HepG2 (cell line): ENCODE data around the gene XPNPEP1. TPM values are rescaled to one million over a fixed set of nuclear protein-coding genes. Genes with fewer than 3 reads are reported as not detected.

Source experiments
- ATAC-seq: fragments of 200-7000 bp; cut with Tn5 transposase; 3 replicates; pipeline ENCODE4 v1.9.1; 2020; ENCODE audit warnings: mild to moderate bottlenecking, moderate library complexity
- BruUV-seq: library from RNA; stranded (reverse); fragments of 400-500 nt; replicated peaks from 2 replicates; lab custom pipeline; 2021; lab: Mats Ljungman, UMichigan
- CTCF ChIA-PET: fragments of 300-600 bp; formaldehyde crosslinking; extraction: SDS; loops from one replicate; lab custom pipeline; 2021; ENCODE audit warnings: low total read pairs, inconsistent platforms, low intra/inter-chr PET ratio; lab: Yijun Ruan, JAX
- POLR2A ChIA-PET: fragments of 350-600 bp; sonication (Branson Sonifier 250); formaldehyde crosslinking; loops from one replicate; lab custom pipeline; 2020; ENCODE audit warnings: antibody characterized with exemption, inconsistent platforms; lab: Yijun Ruan, JAX
- DNase-seq: peaks from one replicate; pipeline ENCODE4 v3.0.0-alpha.2; 2015; ENCODE audit warnings: low spot score
- FAIRE-seq: peaks from 3 replicates; lab custom pipeline; 2011; peaks lifted over from hg19 to GRCh38; lab: Jason Lieb, UNC
- H2AFZ ChIP-seq: one replicate; pipeline ENCODE4 v1.6.1; 2011; ENCODE audit warnings: low read length, inconsistent platforms
- H3K27ac ChIP-seq: fragments of 300-600 bp; 3 replicates; pipeline ENCODE4 v1.8.0; 2011; ENCODE audit warnings: mixed run types, mild to moderate bottlenecking, mixed read lengths, low read length, inconsistent platforms; ENCODE audit not compliant: insufficient read depth; ENCODE audit errors: extremely low read length
- H3K27me3 ChIP-seq, 2 experiments: fragments of 200-600 bp in 1 of 2; 2 replicates in 1 of 2; 3 replicates in 1 of 2; pipeline versions ENCODE4 v1.6.0 to v1.8.0; 2011; ENCODE audit warnings: low read length in 2 of 2, mild to moderate bottlenecking in 2 of 2, moderate library complexity in 2 of 2, inconsistent platforms in 1 of 2; ENCODE audit not compliant: insufficient read depth in 2 of 2, control insufficient read depth in 1 of 2
- H3K36me3 ChIP-seq, 2 experiments: fragments of 200-600 bp in 1 of 2; replicated peaks in 1 of 2; 2 replicates in 1 of 2; 3 replicates in 1 of 2; pipeline versions ENCODE4 v1.5.1 to v1.8.0; 2011; ENCODE audit warnings: low read length in 2 of 2, inconsistent platforms in 1 of 2; ENCODE audit not compliant: insufficient read depth in 2 of 2, control insufficient read depth in 1 of 2
- H3K4me1 ChIP-seq: 2 replicates; pipeline ENCODE4 v1.5.1; 2012; ENCODE audit warnings: low read length, inconsistent platforms; ENCODE audit not compliant: insufficient read depth
- H3K4me2 ChIP-seq: 2 replicates; pipeline ENCODE4 v1.6.0; 2011; ENCODE audit warnings: low read depth, low read length, inconsistent platforms
- H3K4me3 ChIP-seq, 3 experiments: fragments of 200-600 bp in 1 of 3; sonication (generic), shearing (Covaris generic) in 1 of 3; replicated peaks in 1 of 3; 2 replicates each; pipeline ENCODE4 v1.5.1; 2011 to 2016; ENCODE audit warnings: low read length in 3 of 3, inconsistent platforms in 2 of 3, low read depth in 2 of 3, mild to moderate bottlenecking in 2 of 3, control low read depth in 1 of 3, mixed read lengths in 1 of 3; ENCODE audit not compliant: insufficient read depth in 1 of 3
- H3K79me2 ChIP-seq: one replicate; pipeline ENCODE4 v1.6.1; 2011; ENCODE audit warnings: low read length, inconsistent platforms; ENCODE audit not compliant: insufficient read depth
- H3K9ac ChIP-seq: 2 replicates; pipeline ENCODE4 v1.6.0; 2011; ENCODE audit warnings: mild to moderate bottlenecking, low read depth, low read length, inconsistent platforms; ENCODE audit not compliant: insufficient read depth
- H3K9me3 ChIP-seq: 2 replicates; pipeline ENCODE4 v1.5.1; 2012; ENCODE audit warnings: mild to moderate bottlenecking, low read length
- H4K20me1 ChIP-seq: 2 replicates; pipeline ENCODE4 v1.6.0; 2011; ENCODE audit warnings: inconsistent platforms, mild to moderate bottlenecking, low read length, moderate library complexity; ENCODE audit not compliant: insufficient read depth
- CHD2 ChIP-seq: IDR thresholded peaks from 2 replicates; pipeline ENCODE4 v1.6.1; 2011; ENCODE audit warnings: low read depth, low read length, improper control_type of control experiment
- CREM ChIP-seq, 2 experiments: sonication (generic) in 1 of 2; formaldehyde crosslinking in 1 of 2; IDR thresholded peaks; 2 replicates each; pipeline versions ENCODE4 v1.4.0 to v1.6.1; 2016 to 2020; ENCODE audit warnings: antibody characterized with exemption in 1 of 2, mild to moderate bottlenecking in 1 of 2, missing genetic modification reagents in 1 of 2
- HMGXB4 ChIP-seq, 2 experiments: sonication (generic) in 1 of 2; formaldehyde crosslinking in 1 of 2; IDR thresholded peaks; 2 replicates each; pipeline versions ENCODE4 v1.4.0 to v1.6.1; 2018 to 2020; ENCODE audit warnings: missing genetic modification reagents in 2 of 2, borderline replicate concordance in 1 of 2, low read depth in 1 of 2, mild to moderate bottlenecking in 1 of 2, missing biosample characterization in 1 of 2
- NAIF1 ChIP-seq: sonication (generic); formaldehyde crosslinking; IDR thresholded peaks from 2 replicates; pipeline ENCODE4 v1.5.0; 2020; ENCODE audit warnings: mild to moderate bottlenecking, missing genetic modification reagents, borderline replicate concordance
- PBX3 ChIP-seq: sonication (generic); formaldehyde crosslinking; IDR thresholded peaks from 2 replicates; pipeline ENCODE4 v1.8.1; 2023; ENCODE audit warnings: missing genetic modification reagents, inconsistent platforms, borderline replicate concordance
- PRDM15 ChIP-seq: sonication (generic); formaldehyde crosslinking; IDR thresholded peaks from 2 replicates; pipeline ENCODE4 v1.4.0; 2020; ENCODE audit warnings: missing genetic modification reagents
- PTBP1 ChIP-seq: fragments of 200-400 bp; formaldehyde crosslinking; IDR thresholded peaks from 2 replicates; pipeline ENCODE4 v1.6.1; 2018; ENCODE audit warnings: low read length, low read depth; ENCODE audit not compliant: poor library complexity, severe bottlenecking
- RERE ChIP-seq: IDR thresholded peaks from 2 replicates; pipeline ENCODE4 v1.6.1; 2016; ENCODE audit warnings: low read depth, missing genetic modification reagents, missing compliant biosample characterization
- SP1 ChIP-seq, 2 experiments: fragments of 450-650 bp in 1 of 2; sonication (generic) in 1 of 2; formaldehyde crosslinking in 1 of 2; IDR thresholded peaks; 2 replicates each; pipeline versions ENCODE4 v1.4.0 to v1.6.1; 2016 to 2020; ENCODE audit warnings: missing genetic modification reagents in 1 of 2
- WGBS: methylation state at CpG from one replicate; pipeline ENCODE4 v1.1.6; 2017; ENCODE audit warnings: low lambda C conversion rate; 5-methylcytosine and 5-hydroxymethylcytosine counted together
- in situ Hi-C: cut with HindIII; loops from 2 replicates; pipeline ENCODE4 v1.10.0; 2017; ENCODE audit warnings: low pct_unique_long_range_greater_than_20kb; ENCODE audit not compliant: extremely low pct_ligation_motif_present
- intact Hi-C: fragments of 100-400 bp; cut with micrococcal nuclease; formaldehyde crosslinking; loops from one replicate; pipeline ENCODE4 v1.10.0; 2022; ENCODE audit not compliant: unreplicated experiment
- polyA plus RNA-seq, 8 experiments: library from polyadenylated mRNA; depleted of rRNA in 3 of 8; stranded (reverse) in 7 of 8; unstranded in 1 of 8; fragments of >200 nt; fragmentation: Illumina TruSeq in 4 of 8; extraction: Trizol in 4 of 8; gene quantifications; 2 replicates each; pipeline versions ENCODE4 v1.2.1 to v1.2.3, GENCODE V29; 2011 to 2016; ENCODE audit warnings: low read depth in 4 of 8, missing spikeins in 1 of 8, mixed read lengths in 1 of 8; ENCODE audit not compliant: insufficient read depth in 1 of 8
- total RNA-seq, 5 experiments: library from RNA; depleted of rRNA; stranded (reverse); fragments of >200 nt; fragmentation: Illumina TruSeq; extraction: Trizol; gene quantifications; 2 replicates each; pipeline ENCODE4 v1.2.3, GENCODE V29; 2016; ENCODE audit warnings: low read depth in 1 of 5

XPNPEP1 gene
- total and polyA plus RNA-seq, 2 of the 13 experiments (the other 11 are each of a cell fraction or from before 2014, with no cell fraction given) = 30.3 to 55.5 TPM

- no peak for TF ChIP-seq RERE (CRISPR knock-in tag)
- no peak for TF ChIP-seq PBX3 (CRISPR knock-in tag)
These were observed 88.1 kb downstream of the XPNPEP1 start (continued) for GRCh38 chr10:109835257-109835656.

GRCh38 chr10:109831846-109832245 is 91.5 kb downstream of the XPNPEP1 start:
- no peaks in the 10 kb centered on the region for H4K20me1 ChIP-seq
- no peaks in the 10 kb centered on the region for H3K27me3 ChIP-seq
- H3K4me2 ChIP-seq = no peak overlapping the region
- no peak overlapping the region for H2AFZ ChIP-seq
- H3K27ac ChIP-seq = no peak overlapping the region
- 10% methylated on average over 9 of the region's 9 CpGs for WGBS
- no peaks in the 10 kb centered on the region for H3K36me3 ChIP-seq
- FAIRE-seq (no peak), ATAC-seq (no peak), DNase-seq (no peak)
- no TSS peak for BruUV-seq
- ChIA-PET POLR2A (no interaction called here), CTCF (no interaction called here)
- in situ Hi-C loops = no loop called here
- no peaks in the 10 kb centered on the region for H3K9me3 ChIP-seq
- H3K4me3 ChIP-seq = no peak overlapping the region
- intact Hi-C loops = no loop called here
- no peaks in the 10 kb centered on the region for H3K79me2 ChIP-seq
- H3K9ac ChIP-seq = no peak overlapping the region
- no peaks in the 10 kb centered on the region for H3K4me1 ChIP-seq
- TF ChIP-seq CREM (IDR thresholded peaks at IDR 0.05) = no peak
- no peak for TF ChIP-seq CREM (CRISPR knock-in tag; IDR thresholded peaks at IDR 0.05)
- TF ChIP-seq NAIF1 (CRISPR knock-in tag) = no peak
- TF ChIP-seq HMGXB4 (CRISPR knock-in tag; IDR thresholded peaks at IDR 0.05; ENCODE audit: borderline replicate concordance in 1 of 2, low read depth in 1 of 2) = no peak
- TF ChIP-seq PTBP1 = no peak
- no peak for TF ChIP-seq CHD2
- no peak for TF ChIP-seq PRDM15 (CRISPR knock-in tag)
- TF ChIP-seq SP1 (IDR thresholded peaks at IDR 0.05) = no peak
- TF ChIP-seq SP1 (CRISPR knock-in tag; IDR thresholded peaks at IDR 0.05) = no peak
